ENCODE measurements around the gene PAEP.

The PAEP gene

GRCh38 chr9:135600296-135600817 is 38.8 kb downstream of the PAEP start:
- DNase-seq (ENCODE audit: low spot score): no peak

- DNase-seq (ENCODE audit: low spot score): no peak
These were observed 40.4 kb downstream of the PAEP start for GRCh38 chr9:135601988-135602387.

- DNase-seq (ENCODE audit: low spot score): peak; percentile 69
These were observed 41.4 kb downstream of the PAEP start for GRCh38 chr9:135602789-135603481.

- peak; percentile 7 for DNase-seq (ENCODE audit: low spot score)
These were observed 43.1 kb downstream of the PAEP start for GRCh38 chr9:135604437-135605237.

- DNase-seq (ENCODE audit: low spot score): no peak
These were observed 43.8 kb downstream of the PAEP start for GRCh38 chr9:135605238-135605781.

GRCh38 chr9:135606885-135607259 is 45.3 kb downstream of the PAEP start:
- no peak for DNase-seq (ENCODE audit: low spot score)

GRCh38 chr9:135607401-135608293 is 46.1 kb downstream of the PAEP start:
- no peak for DNase-seq (ENCODE audit: low spot score)

- no peak for DNase-seq (ENCODE audit: low spot score)
These were observed 46.9 kb downstream of the PAEP start for GRCh38 chr9:135608294-135608998.

- DNase-seq (ENCODE audit: low spot score): no peak
These were observed 47.4 kb downstream of the PAEP start for GRCh38 chr9:135608999-135609317.

GRCh38 chr9:135609366-135609955 is 47.9 kb downstream of the PAEP start:
- DNase-seq (ENCODE audit: low spot score): peak; percentile 7

- no peak for DNase-seq (ENCODE audit: low spot score)
These were observed 49.0 kb downstream of the PAEP start for GRCh38 chr9:135610290-135611141.

GRCh38 chr9:135611142-135611874 is 49.8 kb downstream of the PAEP start:
- DNase-seq (ENCODE audit: low spot score): no peak

- DNase-seq (ENCODE audit: low spot score): no peak
These were observed 50.3 kb downstream of the PAEP start for GRCh38 chr9:135611875-135612209.

- no peak for DNase-seq (ENCODE audit: low spot score)
These were observed 50.9 kb downstream of the PAEP start for GRCh38 chr9:135612437-135612836.

- DNase-seq (ENCODE audit: low spot score): peak; percentile 9
These were observed 51.7 kb downstream of the PAEP start for GRCh38 chr9:135612981-135613910.

GRCh38 chr9:135613946-135614805 is 52.6 kb downstream of the PAEP start:
- no peak for DNase-seq (ENCODE audit: low spot score)
